NCI-H2107 treated with DMSO at 0.1 percent for 48 hours (cell line): ENCODE results near the gene OPN4.

Experiments used
- DNase-seq: peaks from one replicate; lab custom pipeline; 2025; ENCODE audit not compliant: unreplicated experiment; lab: John Stamatoyannopoulos, UW

OPN4 gene

GRCh38 chr10:86699125-86699524 lies 44.8 kb downstream of the OPN4 start:
- no peak for DNase-seq

- no peak for DNase-seq
Observed at GRCh38 chr10:86699541-86699940, 45.2 kb downstream of the OPN4 start.

GRCh38 chr10:86699991-86700840 lies 45.9 kb downstream of the OPN4 start:
- DNase-seq: no peak

- DNase-seq: no peak
Observed at GRCh38 chr10:86700851-86701617, 46.7 kb downstream of the OPN4 start.

GRCh38 chr10:86703176-86703575 lies 48.8 kb downstream of the OPN4 start:
- no peak for DNase-seq

- no peak for DNase-seq
Observed at GRCh38 chr10:86705139-86705538, 50.8 kb downstream of the OPN4 start.

- no peak for DNase-seq
Observed at GRCh38 chr10:86705905-86706304, 51.6 kb downstream of the OPN4 start.

GRCh38 chr10:86706401-86706841 lies 52.1 kb downstream of the OPN4 start:
- DNase-seq: no peak

- DNase-seq: no peak
Observed at GRCh38 chr10:86706977-86707376, 52.6 kb downstream of the OPN4 start.

GRCh38 chr10:86707505-86707904 lies 53.2 kb downstream of the OPN4 start:
- no peak for DNase-seq

GRCh38 chr10:86708068-86708782 lies 53.9 kb downstream of the OPN4 start:
- no peak for DNase-seq

- DNase-seq: no peak
Observed at GRCh38 chr10:86708783-86709380, 54.5 kb downstream of the OPN4 start.

GRCh38 chr10:86709396-86710185 lies 55.2 kb downstream of the OPN4 start:
- no peak for DNase-seq

- peak; percentile 42 for DNase-seq
Observed at GRCh38 chr10:86710987-86711512, 56.7 kb downstream of the OPN4 start.

- DNase-seq: no peak
Observed at GRCh38 chr10:86711513-86712316, 57.4 kb downstream of the OPN4 start.

GRCh38 chr10:86712317-86712707 lies 58.0 kb downstream of the OPN4 start:
- DNase-seq: no peak

GRCh38 chr10:86715156-86715795 lies 60.9 kb downstream of the OPN4 start:
- DNase-seq: no peak

- DNase-seq: no peak
Observed at GRCh38 chr10:86715836-86716235, 61.5 kb downstream of the OPN4 start.
